SK-N-SH (cell line): Measurements from ENCODE around the gene ME3. TPM values are rescaled to one million over a fixed set of nuclear protein-coding genes. Genes with fewer than 3 reads are reported as not detected.

Source experiments
- CTCF ChIA-PET: fragments of 300-600, 350-600 bp; formaldehyde crosslinking; extraction: SDS; loops from one replicate; lab custom pipeline; 2021; lab: Yijun Ruan, JAX
- POLR2A ChIA-PET: fragments of 350-600 bp; sonication (Branson Sonifier 250); formaldehyde crosslinking; extraction: SDS; loops from one replicate; lab custom pipeline; 2020; ENCODE audit warnings: antibody characterized with exemption, inconsistent platforms; lab: Yijun Ruan, JAX
- DNase-seq: peaks from one replicate; pipeline ENCODE4 v3.0.0; 2012
- H2AFZ ChIP-seq: fragments of 200-600 bp; sonication (generic); 2 replicates; pipeline ENCODE4 v1.8.1; 2016; ENCODE audit warnings: antibody characterized with exemption, mild to moderate bottlenecking, low read depth
- H3F3A ChIP-seq: fragments of 200-600 bp; sonication (generic); replicated peaks from 2 replicates; pipeline ENCODE3; 2016; ENCODE audit warnings: antibody characterized with exemption, mild to moderate bottlenecking; ENCODE audit not compliant: insufficient read depth
- H3K27ac ChIP-seq, 2 experiments: fragments of 200-500 bp in 1 of 2; fragments of 200-600 bp in 1 of 2; sonication (Bioruptor generic) in 1 of 2; sonication (generic), shearing (Covaris generic) in 1 of 2; 2 replicates each; pipeline versions ENCODE4 v1.5.1 to v1.6.1; 2014 to 2016; ENCODE audit warnings: low read depth in 2 of 2, inconsistent platforms in 1 of 2, low read length in 1 of 2, mild to moderate bottlenecking in 1 of 2, mixed read lengths in 1 of 2
- H3K27me3 ChIP-seq: fragments of 200-600 bp; sonication (generic), shearing (Covaris generic); 2 replicates; pipeline ENCODE4 v1.6.1; 2016; ENCODE audit warnings: mixed run types; ENCODE audit not compliant: insufficient read depth
- H3K36me3 ChIP-seq, 2 experiments: fragments of 200-500 bp in 1 of 2; fragments of 200-600 bp in 1 of 2; sonication (Bioruptor generic) in 1 of 2; sonication (generic) in 1 of 2; replicated peaks in 1 of 2; 2 replicates each; pipeline versions ENCODE3 to v1.5.1; 2014 to 2016; ENCODE audit warnings: low read length in 1 of 2, mild to moderate bottlenecking in 1 of 2; ENCODE audit not compliant: insufficient read depth in 2 of 2, control insufficient read depth in 1 of 2
- H3K4me1 ChIP-seq, 2 experiments: fragments of 200-500 bp in 1 of 2; fragments of 200-600 bp in 1 of 2; sonication (Bioruptor generic) in 1 of 2; sonication (generic), shearing (Covaris generic) in 1 of 2; 2 replicates each; pipeline versions ENCODE4 v1.5.1 to v1.6.1; 2014 to 2016; ENCODE audit warnings: low read depth in 1 of 2, low read length in 1 of 2, mixed run types in 1 of 2; ENCODE audit not compliant: insufficient read depth in 2 of 2, control insufficient read depth in 1 of 2
- H3K4me2 ChIP-seq: fragments of 200-600 bp; sonication (generic), shearing (Covaris generic); 2 replicates; pipeline ENCODE4 v1.6.1; 2017; ENCODE audit warnings: mixed run types
- H3K4me3 ChIP-seq, 2 experiments: fragments of 200-500 bp in 1 of 2; fragments of 200-600 bp in 1 of 2; sonication (Bioruptor generic) in 1 of 2; sonication (generic), shearing (Covaris generic) in 1 of 2; 2 replicates each; pipeline versions ENCODE4 v1.5.1 to v1.8.1; 2014 to 2016; ENCODE audit warnings: low read depth in 2 of 2, inconsistent platforms in 1 of 2, low read length in 1 of 2, mild to moderate bottlenecking in 1 of 2, mixed read lengths in 1 of 2, moderate library complexity in 1 of 2
- H3K79me2 ChIP-seq: fragments of 200-600 bp; sonication (generic); 2 replicates; pipeline ENCODE4 v1.8.1; 2017; ENCODE audit warnings: mild to moderate bottlenecking; ENCODE audit not compliant: insufficient read depth
- H3K9ac ChIP-seq: fragments of 200-600 bp; sonication (generic); 2 replicates; pipeline ENCODE4 v1.6.1; 2017; ENCODE audit warnings: mixed run types
- H3K9me2 ChIP-seq: fragments of 200-600 bp; sonication (generic); 2 replicates; pipeline ENCODE4 v1.6.1; 2017; ENCODE audit warnings: mixed run types
- H3K9me3 ChIP-seq: fragments of 200-600 bp; sonication (generic); 2 replicates; pipeline ENCODE4 v1.6.1; 2017; ENCODE audit warnings: mixed run types, mild to moderate bottlenecking, moderate library complexity
- H4K20me1 ChIP-seq: fragments of 200-600 bp; sonication (generic); 2 replicates; pipeline ENCODE4 v1.6.1; 2017; ENCODE audit warnings: mild to moderate bottlenecking, mixed run types; ENCODE audit not compliant: insufficient read depth
- CTCF ChIP-seq: fragments of 200-600 bp; sonication (generic); IDR thresholded peaks from 2 replicates; pipeline ENCODE4 v1.6.1; 2017; ENCODE audit warnings: antibody characterized with exemption, mild to moderate bottlenecking, moderate library complexity
- FOXJ3 ChIP-seq: sonication (generic); formaldehyde crosslinking; IDR thresholded peaks from 2 replicates; pipeline ENCODE4 v1.5.1; 2020; ENCODE audit warnings: mild to moderate bottlenecking, missing genetic modification reagents
- FOXM1 ChIP-seq: IDR thresholded peaks from 2 replicates; pipeline ENCODE4 v1.4.0; 2012; ENCODE audit warnings: low read depth, mild to moderate bottlenecking
- GATA2 ChIP-seq: sonication (generic); formaldehyde crosslinking; IDR thresholded peaks from 2 replicates; pipeline ENCODE4 v1.5.0; 2020; ENCODE audit warnings: mild to moderate bottlenecking, missing genetic modification reagents
- JUND ChIP-seq: IDR thresholded peaks from 2 replicates; pipeline ENCODE4 v1.4.0; 2012
- MAX ChIP-seq: IDR thresholded peaks from 2 replicates; pipeline ENCODE4 v1.4.0; 2012; ENCODE audit warnings: low read depth
- MEF2A ChIP-seq: IDR thresholded peaks from 2 replicates; pipeline ENCODE4 v1.4.0; 2012; ENCODE audit warnings: low read depth, borderline replicate concordance
- MXI1 ChIP-seq: IDR thresholded peaks from 2 replicates; pipeline ENCODE4 v1.6.1; 2012; ENCODE audit warnings: mild to moderate bottlenecking, low read depth, low read length, improper control_type of control experiment
- NFIC ChIP-seq: IDR thresholded peaks from 2 replicates; pipeline ENCODE4 v1.4.0; 2012; ENCODE audit warnings: borderline replicate concordance
- PBX3 ChIP-seq: IDR thresholded peaks from 2 replicates; pipeline ENCODE4; 2012
- POLR2AphosphoS5 ChIP-seq: IDR thresholded peaks from 2 replicates; pipeline ENCODE4 v1.6.1; 2012; ENCODE audit warnings: low read depth, low read length
- RCOR1 ChIP-seq: fragments of 150-350 bp; IDR thresholded peaks from 2 replicates; pipeline ENCODE4 v1.6.1; 2017; ENCODE audit warnings: antibody characterized with exemption, low read length
- RFX5 ChIP-seq: IDR thresholded peaks from 2 replicates; pipeline ENCODE4 v1.6.1; 2012; ENCODE audit warnings: mild to moderate bottlenecking, improper control_type of control experiment, low read length
- TAF1 ChIP-seq: IDR thresholded peaks from 2 replicates; pipeline ENCODE4 v1.6.1; 2012; ENCODE audit warnings: low read depth, mild to moderate bottlenecking, low read length, moderate library complexity, borderline replicate concordance
- TCF12 ChIP-seq: IDR thresholded peaks from 2 replicates; pipeline ENCODE4 v1.4.0; 2012
- TEAD4 ChIP-seq: IDR thresholded peaks from 2 replicates; pipeline ENCODE4 v1.4.0; 2012; ENCODE audit warnings: mild to moderate bottlenecking, borderline replicate concordance; ENCODE audit not compliant: insufficient read depth
- USF1 ChIP-seq: IDR thresholded peaks from 2 replicates; pipeline ENCODE4 v1.4.0; 2012; ENCODE audit warnings: low read depth, borderline replicate concordance
- USF2 ChIP-seq: fragments of 150-350 bp; IDR thresholded peaks from 2 replicates; pipeline ENCODE4 v1.6.1; 2017; ENCODE audit warnings: antibody characterized with exemption, low read length, low read depth, borderline replicate concordance
- WGBS: methylation state at CpG from one replicate; pipeline ENCODE4 v1.1.6; 2017; ENCODE audit warnings: low lambda C conversion rate; 5-methylcytosine and 5-hydroxymethylcytosine counted together
- polyA plus RNA-seq, 3 experiments: library from polyadenylated mRNA; depleted of rRNA; stranded (reverse); fragments of >200 nt; gene quantifications; 2 replicates each; pipeline ENCODE4 v1.2.3, GENCODE V29; 2012

The ME3 gene
- polyA plus RNA-seq, 1 of the 3 experiments (the other 2 are of a cell fraction): 22.0 TPM

- ChIA-PET POLR2A (no interaction called here), CTCF (interaction anchor here (1.6 to 9.1 kb wide), 6 partner anchors 11 to 604 kb away, joined by 5 to 42 read pairs (median 24); partner anchors contain the start of gene CCDC83)
- Histone ChIP-seq H3K27me3 (no peaks in the 10 kb centered on the region), H3K9ac (no peak overlapping the region; the same call in 1 of the 2 replicates), H3K4me1 (peaks cover 2 to 21% of the 10 kb centered on the region in 2 experiments; a peak in 3 of 4 replicates), H3K4me2 (no peak overlapping the region), H3K36me3 (no peaks in the 10 kb centered on the region), H3K4me3 (no peak overlapping the region), H3K9me2 (no peaks in the 10 kb centered on the region), H3K27ac (peak overlapping the region in 1 of 2 experiments; percentile 87; a peak in 2 of 4 replicates), H4K20me1 (no peaks in the 10 kb centered on the region), H3K79me2 (no peaks in the 10 kb centered on the region), H3K9me3 (no peaks in the 10 kb centered on the region), H3F3A (peaks cover 7% of the 10 kb centered on the region), H2AFZ (no peak overlapping the region)
- WGBS: 93% methylated on average over 5 of the region's 5 CpGs
- no peak for DNase-seq
- TF ChIP-seq USF2 (no peak), MAX (no peak), FOXJ3 (no peak), RCOR1 (no peak), CTCF (no peak), USF1 (no peak), FOXM1 (no peak), POLR2AphosphoS5 (no peak), TEAD4 (no peak), MXI1 (no peak), RFX5 (no peak), NFIC (no peak), TAF1 (no peak), JUND (no peak), GATA2 (CRISPR knock-in tag) (no peak), MEF2A (no peak), TCF12 (no peak), PBX3 (no peak)
These were observed 214.0 kb downstream of the ME3 start for GRCh38 chr11:86458294-86459001.
